ENCODE results near the gene PROP1. TPM values are rescaled to one million over a fixed set of nuclear protein-coding genes. Genes with fewer than 3 reads are reported as not detected.
"Not testable (repeated sequence)": the region's sequence is repeated elsewhere in the genome, so short reads cannot be mapped to it uniquely, and the experiment has no call there.

Gene PROP1
- total RNA-seq, 2 experiments from 2014 or later, result not detected

DNA sequence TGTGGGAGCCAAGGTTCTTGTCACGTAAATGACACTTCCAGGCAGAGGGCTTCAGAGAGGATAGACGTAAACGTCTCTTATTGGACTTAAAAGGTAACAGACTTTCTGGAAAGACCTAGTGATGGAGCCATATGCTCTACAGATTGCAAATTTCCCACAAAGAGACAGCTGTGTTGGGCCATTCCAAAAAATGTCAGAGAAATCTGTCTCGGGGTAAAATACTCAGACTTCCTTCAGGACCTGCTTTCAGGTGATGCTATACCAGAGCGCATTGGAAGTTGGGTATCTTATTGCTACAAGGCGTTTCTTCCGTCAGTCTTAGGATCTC is 29.2 kb downstream of the PROP1 start:
- Mint-ChIP-seq H3K27me3 (peaks cover 5% of the 10 kb centered on the region), H3K4me1 (peaks cover 10% of the 10 kb centered on the region), H3K27ac (no peak overlapping the region), H3K4me3 (no peak overlapping the region), H3K9me3 (peaks cover 3% of the 10 kb centered on the region), H3K36me3 (no peaks in the 10 kb centered on the region)
- DNase-seq, result no peak

GRCh38 chr5:177966009-177966838 is 29.8 kb downstream of the PROP1 start:
- DNase-seq, result peak; percentile 20
- H3K4me3 Mint-ChIP-seq, result no peak overlapping the region
- no peaks in the 10 kb centered on the region for H3K36me3 Mint-ChIP-seq
- H3K27ac Mint-ChIP-seq, result no peak overlapping the region
- peaks cover 10% of the 10 kb centered on the region for H3K4me1 Mint-ChIP-seq
- no peaks in the 10 kb centered on the region for H3K27me3 Mint-ChIP-seq
- no peaks in the 10 kb centered on the region for H3K9me3 Mint-ChIP-seq

- Mint-ChIP-seq H3K4me1 (peaks cover 8% of the 10 kb centered on the region), H3K9me3 (no peaks in the 10 kb centered on the region), H3K27me3 (no peaks in the 10 kb centered on the region), H3K4me3 (no peak overlapping the region), H3K36me3 (no peaks in the 10 kb centered on the region), H3K27ac (no peak overlapping the region)
- DNase-seq, result no peak
Observed at GRCh38 chr5:177964471-177964870, 31.6 kb downstream of the PROP1 start.

GRCh38 chr5:177963966-177964365 is 32.1 kb downstream of the PROP1 start:
- peaks cover 8% of the 10 kb centered on the region for H3K4me1 Mint-ChIP-seq
- no peaks in the 10 kb centered on the region for H3K27me3 Mint-ChIP-seq
- no peaks in the 10 kb centered on the region for H3K36me3 Mint-ChIP-seq
- no peaks in the 10 kb centered on the region for H3K9me3 Mint-ChIP-seq
- DNase-seq, result no peak
- H3K4me3 Mint-ChIP-seq, result no peak overlapping the region
- no peak overlapping the region for H3K27ac Mint-ChIP-seq

DNA sequence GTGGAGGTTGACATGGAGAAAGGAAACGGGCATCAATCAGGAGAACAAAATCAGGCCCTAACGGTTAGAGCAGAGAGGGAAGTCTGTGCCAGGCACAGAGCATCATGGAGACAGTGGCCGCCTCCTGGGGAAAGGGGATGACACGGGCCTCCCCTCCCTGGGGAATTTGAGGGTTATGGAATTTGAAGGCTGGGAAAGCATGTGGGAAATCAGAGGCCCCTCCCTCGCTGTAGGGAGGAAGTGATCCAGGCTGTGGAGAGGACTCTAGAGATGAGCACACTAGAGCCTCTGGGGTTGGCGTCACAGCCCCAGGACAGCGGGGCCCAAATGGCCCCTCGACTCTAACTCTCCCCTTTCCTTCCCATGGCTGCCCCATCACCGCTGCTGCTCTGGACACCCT is 36.7 kb downstream of the PROP1 start:
- DNase-seq, result no peak
- H3K27ac Mint-ChIP-seq, result no peak overlapping the region
- H3K36me3 Mint-ChIP-seq, result no peaks in the 10 kb centered on the region
- H3K4me1 Mint-ChIP-seq, result no peaks in the 10 kb centered on the region
- no peaks in the 10 kb centered on the region for H3K27me3 Mint-ChIP-seq
- no peak overlapping the region for H3K4me3 Mint-ChIP-seq
- no peaks in the 10 kb centered on the region for H3K9me3 Mint-ChIP-seq

GRCh38 chr5:177958696-177959095 is 37.3 kb downstream of the PROP1 start:
- no peak for DNase-seq
- Mint-ChIP-seq H3K4me1 (no peaks in the 10 kb centered on the region), H3K27ac (no peak overlapping the region), H3K27me3 (no peaks in the 10 kb centered on the region), H3K9me3 (no peaks in the 10 kb centered on the region), H3K4me3 (no peak overlapping the region), H3K36me3 (no peaks in the 10 kb centered on the region)

DNA sequence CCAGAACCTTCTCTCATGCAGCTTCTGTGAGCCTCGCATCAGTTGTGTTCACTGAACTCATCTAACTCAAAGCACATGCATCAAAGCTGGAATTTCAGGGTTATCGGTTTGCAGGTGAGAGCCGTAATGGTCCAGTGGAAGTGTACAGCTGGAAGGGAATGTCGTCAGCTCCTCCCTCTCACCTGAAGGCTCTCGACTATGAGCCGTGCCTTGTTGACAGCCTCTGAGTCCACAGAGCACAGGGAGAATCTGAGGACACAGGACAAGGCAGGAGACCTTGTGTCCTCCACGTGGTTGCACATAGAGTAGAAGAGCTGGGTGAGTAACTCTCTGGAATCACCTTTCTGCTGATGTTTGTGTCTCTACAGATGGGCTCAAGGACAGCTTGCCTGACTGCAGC is 38.8 kb downstream of the PROP1 start:
- H3K27ac Mint-ChIP-seq, result no peak overlapping the region
- H3K9me3 Mint-ChIP-seq, result no peaks in the 10 kb centered on the region
- DNase-seq, result no peak
- H3K4me1 Mint-ChIP-seq, result no peaks in the 10 kb centered on the region
- H3K27me3 Mint-ChIP-seq, result no peaks in the 10 kb centered on the region
- H3K36me3 Mint-ChIP-seq, result no peaks in the 10 kb centered on the region
- no peak overlapping the region for H3K4me3 Mint-ChIP-seq

DNA sequence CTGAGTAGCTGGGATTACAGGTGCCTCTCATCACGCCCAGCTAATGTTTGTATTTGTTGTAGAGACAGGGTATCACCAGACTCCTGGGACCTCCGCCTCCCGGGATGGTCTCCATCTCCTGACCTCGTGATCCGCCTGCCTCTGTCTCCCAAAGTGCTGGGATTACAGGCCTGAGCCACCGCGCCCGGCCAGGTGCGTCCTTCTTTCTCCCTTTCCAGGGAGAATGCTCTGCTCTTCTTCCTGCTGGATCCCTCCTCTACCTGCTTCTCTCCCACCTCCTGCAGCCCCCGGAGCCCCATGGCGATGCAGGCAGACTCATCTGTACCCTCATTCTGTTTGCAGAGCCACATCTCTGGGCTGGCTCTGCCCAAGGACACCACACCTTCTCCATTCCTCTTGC is 42.9 kb downstream of the PROP1 start:
- H3K9me3 Mint-ChIP-seq, DNase-seq, H3K27ac Mint-ChIP-seq, H3K27me3 Mint-ChIP-seq, H3K36me3 Mint-ChIP-seq, H3K4me3 Mint-ChIP-seq, H3K4me1 Mint-ChIP-seq: not testable (repeated sequence)

DNA sequence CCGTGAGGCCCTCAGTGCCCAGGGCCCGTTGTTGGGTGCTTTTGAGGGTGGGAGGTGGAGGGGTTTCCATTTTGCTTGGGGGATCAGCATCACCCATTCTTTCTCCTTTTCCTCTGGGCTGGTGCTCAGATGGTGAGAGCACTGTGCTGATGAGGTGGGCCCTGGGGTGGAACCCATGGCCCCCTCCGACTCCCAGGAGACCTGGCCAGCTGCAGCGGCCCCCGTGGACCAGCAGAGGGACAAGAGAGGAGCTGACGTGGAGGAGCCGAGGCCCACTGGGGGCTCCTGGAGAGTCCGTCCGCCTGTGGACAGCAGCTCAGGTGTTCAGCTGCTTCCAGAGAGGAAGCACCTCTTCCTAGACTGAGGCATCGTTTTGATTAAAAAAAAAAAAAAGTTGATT is 46.4 kb downstream of the PROP1 start:
- H3K4me1 Mint-ChIP-seq, H3K36me3 Mint-ChIP-seq, DNase-seq, H3K4me3 Mint-ChIP-seq, H3K27ac Mint-ChIP-seq, H3K27me3 Mint-ChIP-seq, H3K9me3 Mint-ChIP-seq: not testable (repeated sequence)

DNA sequence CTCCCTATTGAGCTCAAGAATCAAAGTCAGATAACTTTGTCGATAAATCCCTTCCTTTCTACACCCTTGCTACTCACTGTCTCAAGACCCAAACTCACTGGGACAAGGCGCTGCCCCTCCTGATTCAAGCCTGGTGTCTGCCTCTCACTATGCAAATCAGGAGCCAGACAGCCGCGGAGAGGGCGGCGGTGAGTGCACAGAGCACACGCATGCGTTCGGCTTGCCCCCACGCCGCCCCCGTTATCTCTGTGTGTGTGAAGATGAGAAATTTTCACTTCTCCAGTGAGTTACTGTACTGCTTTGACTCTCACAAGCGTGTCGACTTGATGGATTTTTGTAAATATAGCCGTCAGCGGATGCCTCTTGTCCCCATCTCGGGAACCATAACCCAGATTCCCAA is 47.0 kb downstream of the PROP1 start:
- not testable (repeated sequence) for H3K27ac Mint-ChIP-seq, DNase-seq, H3K4me1 Mint-ChIP-seq, H3K9me3 Mint-ChIP-seq, H3K27me3 Mint-ChIP-seq, H3K36me3 Mint-ChIP-seq, H3K4me3 Mint-ChIP-seq

GRCh38 chr5:177947912-177948311 is 48.1 kb downstream of the PROP1 start:
- H3K4me3 Mint-ChIP-seq, DNase-seq, H3K36me3 Mint-ChIP-seq, H3K4me1 Mint-ChIP-seq, H3K27me3 Mint-ChIP-seq, H3K9me3 Mint-ChIP-seq, H3K27ac Mint-ChIP-seq: not testable (repeated sequence)

DNA sequence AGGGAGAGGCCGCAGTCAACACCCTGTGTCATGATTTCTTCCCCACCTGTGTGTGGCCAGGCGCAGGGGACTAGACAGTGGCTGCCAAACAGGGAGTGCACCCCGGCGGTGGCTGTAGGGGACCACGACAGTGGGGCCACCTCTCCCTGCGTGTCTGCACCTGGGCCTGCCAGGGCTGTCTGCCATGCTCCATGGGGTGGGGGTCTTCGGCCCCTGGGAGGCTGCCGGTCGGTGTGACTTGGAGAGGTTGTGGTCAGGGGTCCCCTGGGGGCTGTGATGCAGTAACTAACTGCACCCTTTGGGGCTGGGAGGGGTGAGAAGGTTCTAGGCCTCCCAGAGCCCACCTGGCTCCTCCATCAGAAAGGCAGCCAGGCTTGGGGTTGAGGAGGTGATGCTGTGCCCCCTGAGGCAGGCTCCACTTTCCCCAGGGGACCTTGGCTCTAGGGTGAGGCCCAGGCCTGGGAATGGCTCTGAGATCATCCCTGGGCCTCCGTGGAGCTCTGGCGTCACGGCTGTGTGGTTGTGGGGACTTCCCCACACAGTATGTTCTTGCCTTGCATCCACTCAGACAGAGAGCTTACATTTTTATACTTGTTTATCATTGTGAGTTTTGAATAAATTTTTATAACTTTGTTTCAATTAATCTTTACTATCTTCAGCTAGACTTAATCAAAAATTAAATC is 50.3 kb downstream of the PROP1 start:
- H3K4me3 Mint-ChIP-seq, H3K27ac Mint-ChIP-seq, H3K36me3 Mint-ChIP-seq, H3K27me3 Mint-ChIP-seq, H3K9me3 Mint-ChIP-seq, H3K4me1 Mint-ChIP-seq: not testable (repeated sequence)
- peak; percentile 62 for DNase-seq

GRCh38 chr5:177945145-177945544 is 50.9 kb downstream of the PROP1 start:
- DNase-seq, H3K27me3 Mint-ChIP-seq, H3K4me1 Mint-ChIP-seq, H3K36me3 Mint-ChIP-seq, H3K27ac Mint-ChIP-seq, H3K9me3 Mint-ChIP-seq: not testable (repeated sequence)
- peak overlapping the region; percentile 32 for H3K4me3 Mint-ChIP-seq

DNA sequence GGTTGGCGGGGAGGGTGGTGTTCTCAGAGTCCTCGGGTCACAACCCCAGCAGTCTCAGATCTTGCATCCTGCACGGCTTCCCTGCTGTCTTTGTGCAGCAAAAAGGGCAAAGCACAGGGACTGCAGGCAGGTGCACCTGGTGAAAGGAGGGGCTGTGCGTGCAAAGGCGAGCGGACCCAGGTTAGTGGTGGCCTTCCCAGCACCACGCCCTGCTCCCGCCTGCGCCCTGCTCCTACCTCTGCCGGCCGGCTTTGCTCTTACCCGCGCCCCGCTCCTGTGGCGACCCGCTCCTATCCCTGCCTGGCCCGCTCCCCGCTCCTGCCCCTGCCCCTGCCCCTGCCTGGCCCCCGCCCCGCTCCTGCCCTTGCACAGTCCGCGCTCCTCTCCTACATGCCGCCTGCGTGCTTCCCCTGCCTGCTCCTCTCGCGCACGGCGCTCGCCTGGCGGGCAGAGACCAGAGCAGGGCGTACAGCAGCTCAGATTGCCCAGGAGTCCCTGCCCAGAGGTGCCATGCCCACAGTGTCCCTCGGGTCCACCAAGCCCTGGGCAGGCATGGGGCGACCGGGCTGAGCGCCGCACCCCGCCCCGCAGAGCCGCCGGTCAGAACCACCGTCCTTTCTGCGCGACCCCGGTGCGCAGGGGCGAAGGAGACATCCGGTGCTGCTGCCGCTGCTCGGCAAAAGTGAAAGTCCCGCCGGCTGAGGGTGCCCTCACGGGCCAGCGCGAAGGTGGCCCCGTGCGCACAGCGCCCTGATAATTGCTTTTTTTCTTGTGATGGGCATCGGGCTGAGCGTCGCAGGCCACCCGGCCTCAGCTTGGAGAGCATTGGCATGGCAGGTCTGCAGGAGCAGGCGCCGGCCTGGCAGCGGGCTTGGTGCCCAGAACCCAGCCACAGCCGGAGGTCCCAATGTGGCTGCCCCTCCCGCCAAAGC is 52.0 kb downstream of the PROP1 start:
- not testable (repeated sequence) for H3K36me3 Mint-ChIP-seq, H3K9me3 Mint-ChIP-seq, H3K27me3 Mint-ChIP-seq
- H3K4me3 Mint-ChIP-seq, result peak overlapping the region; percentile 75
- peak; percentile 67 for DNase-seq
- H3K4me1 Mint-ChIP-seq, result peaks cover 12% of the 10 kb centered on the region
- peak overlapping the region; percentile 51 for H3K27ac Mint-ChIP-seq

DNA sequence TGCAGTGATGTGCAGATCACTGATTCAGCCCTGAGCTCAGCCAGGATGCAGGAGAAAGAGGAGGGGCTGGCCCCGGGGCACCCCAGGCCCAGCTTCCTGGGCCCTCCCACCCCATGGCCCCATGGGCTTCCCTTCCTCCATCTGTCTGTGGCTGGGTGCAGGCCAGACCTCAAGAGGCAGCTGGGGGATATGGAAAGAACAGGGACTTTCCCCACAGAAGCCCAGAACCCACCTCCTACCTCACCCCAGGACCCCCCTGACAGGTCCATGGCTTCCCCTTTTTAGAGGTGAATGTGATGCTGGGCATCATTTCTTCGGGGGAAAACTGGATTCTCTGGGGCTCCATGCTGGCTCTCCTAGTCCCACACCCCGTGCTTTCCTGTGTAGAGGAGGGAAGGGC is 53.1 kb downstream of the PROP1 start:
- DNase-seq, H3K27me3 Mint-ChIP-seq, H3K9me3 Mint-ChIP-seq, H3K36me3 Mint-ChIP-seq, H3K27ac Mint-ChIP-seq, H3K4me3 Mint-ChIP-seq: not testable (repeated sequence)
- peaks cover 12% of the 10 kb centered on the region for H3K4me1 Mint-ChIP-seq

Measured in activated naive CD8-positive, alpha-beta T cell treated with anti-CD3 and anti-CD28 coated beads for 36 hours (primary cell).